HG02884 (cell line): Measurements from ENCODE around the gene FRMD4A.

Experiments
- ATAC-seq: cut with Tn5 transposase; IDR thresholded peaks from one replicate; pipeline ENCODE4 v1.9.1; 2021; ENCODE audit warnings: mild to moderate bottlenecking, moderate library complexity; ENCODE audit not compliant: unreplicated experiment

FRMD4A gene

DNA sequence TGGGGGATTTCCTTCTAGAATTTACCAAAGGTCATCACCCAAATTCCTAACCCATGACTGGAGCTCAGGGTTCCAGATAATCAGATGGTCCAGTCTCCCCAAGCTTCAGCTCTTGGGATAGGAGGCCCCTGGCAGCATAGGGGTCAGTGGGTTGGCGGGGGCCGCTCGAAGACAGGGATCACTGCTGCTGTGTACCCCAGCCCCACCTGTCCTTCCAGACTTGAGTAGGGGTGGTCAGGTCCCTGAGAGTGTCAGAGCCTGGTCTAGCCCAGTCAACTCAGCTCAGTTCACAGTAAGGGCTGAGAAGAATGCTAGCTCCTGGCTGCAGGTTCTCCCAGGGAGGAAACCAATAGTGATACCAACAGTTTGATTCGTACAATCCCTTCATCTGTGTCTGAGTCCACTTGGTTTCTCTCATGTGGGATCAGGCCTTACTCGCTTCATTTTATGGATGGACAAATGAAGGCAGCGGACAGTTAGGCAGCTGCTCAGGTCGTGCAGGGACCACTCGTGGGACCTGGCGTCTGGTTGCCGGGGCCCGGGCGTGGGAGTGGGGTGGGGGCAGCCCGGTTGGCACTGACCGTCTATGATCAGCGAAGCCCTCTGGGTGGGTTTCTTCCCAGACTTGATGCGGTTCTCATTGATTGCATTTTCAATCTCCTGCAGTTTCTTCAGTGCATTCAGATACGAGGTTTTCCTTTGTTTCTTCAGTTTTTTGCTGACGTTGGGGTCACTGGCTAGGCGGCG is 665.0 kb downstream of the FRMD4A start:
- no peak for ATAC-seq

DNA sequence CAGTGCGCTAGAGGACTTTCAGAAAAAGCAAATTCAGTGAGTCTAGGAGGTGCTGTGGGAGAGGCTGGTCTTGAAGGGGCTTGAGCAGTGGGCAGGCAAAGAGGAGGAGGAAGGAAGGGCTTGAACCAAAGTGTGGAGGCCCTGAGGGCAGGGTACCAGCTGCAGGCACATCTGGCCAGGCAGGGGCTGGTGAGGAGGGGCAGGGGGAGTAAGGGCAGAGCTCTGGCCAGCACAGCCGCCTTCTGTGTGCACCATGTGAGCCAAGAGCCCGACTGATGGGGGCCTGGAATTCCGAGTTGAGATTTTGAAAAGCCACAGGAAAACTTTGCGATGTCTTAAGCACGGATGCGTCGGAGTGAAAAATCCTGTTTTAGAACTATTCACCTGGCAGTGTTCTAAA is 669.5 kb downstream of the FRMD4A start:
- no peak for ATAC-seq

DNA sequence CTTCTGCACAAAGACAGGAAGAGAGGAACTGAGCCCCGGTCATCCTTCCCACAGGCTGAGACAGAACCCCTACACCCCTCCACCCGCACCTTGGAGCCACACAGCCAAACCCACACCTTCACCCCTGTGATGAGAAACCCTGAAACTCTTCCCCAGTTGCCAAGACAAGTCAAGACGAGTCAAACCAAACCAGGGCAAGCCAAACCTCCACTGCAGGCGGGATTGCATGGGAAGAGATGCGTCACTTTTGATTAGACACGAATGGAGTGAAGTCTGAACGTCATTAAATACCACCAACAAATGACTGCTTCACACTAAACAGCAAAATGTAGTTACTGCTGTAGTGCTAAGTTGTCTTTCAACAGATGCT is 670.2 kb downstream of the FRMD4A start:
- no peak for ATAC-seq

DNA sequence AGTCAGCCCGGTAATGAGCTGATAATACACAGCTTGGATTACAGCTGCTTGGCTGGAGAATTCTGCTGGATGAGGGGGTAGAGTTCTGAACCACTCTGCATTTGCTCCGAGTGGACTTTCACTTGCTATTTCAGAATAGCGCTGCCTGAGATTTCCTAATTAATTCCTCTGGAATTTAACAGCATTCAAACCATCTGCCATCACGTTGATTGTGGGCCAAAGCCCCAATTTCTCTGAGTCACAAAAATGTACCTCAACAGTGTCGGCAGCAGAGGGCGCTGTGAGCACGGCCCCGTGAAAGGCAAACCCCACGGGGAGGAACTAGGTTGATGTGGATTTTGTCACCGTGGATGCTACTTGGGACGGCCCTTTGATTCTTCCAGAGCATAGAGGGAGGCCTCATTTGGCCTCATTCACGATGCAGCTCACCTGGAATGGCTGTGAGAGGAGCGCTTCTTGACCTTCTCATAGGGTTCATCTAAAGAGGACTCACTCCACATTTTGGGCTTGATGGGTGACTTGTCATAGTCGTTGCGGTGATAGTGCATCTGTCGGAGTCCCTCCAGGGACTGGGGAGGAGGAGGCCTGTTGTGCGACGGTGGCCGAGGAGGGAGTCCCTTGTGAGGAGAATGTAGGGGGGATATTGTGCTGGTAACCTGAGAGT is 670.7 kb downstream of the FRMD4A start:
- ATAC-seq = no peak

DNA sequence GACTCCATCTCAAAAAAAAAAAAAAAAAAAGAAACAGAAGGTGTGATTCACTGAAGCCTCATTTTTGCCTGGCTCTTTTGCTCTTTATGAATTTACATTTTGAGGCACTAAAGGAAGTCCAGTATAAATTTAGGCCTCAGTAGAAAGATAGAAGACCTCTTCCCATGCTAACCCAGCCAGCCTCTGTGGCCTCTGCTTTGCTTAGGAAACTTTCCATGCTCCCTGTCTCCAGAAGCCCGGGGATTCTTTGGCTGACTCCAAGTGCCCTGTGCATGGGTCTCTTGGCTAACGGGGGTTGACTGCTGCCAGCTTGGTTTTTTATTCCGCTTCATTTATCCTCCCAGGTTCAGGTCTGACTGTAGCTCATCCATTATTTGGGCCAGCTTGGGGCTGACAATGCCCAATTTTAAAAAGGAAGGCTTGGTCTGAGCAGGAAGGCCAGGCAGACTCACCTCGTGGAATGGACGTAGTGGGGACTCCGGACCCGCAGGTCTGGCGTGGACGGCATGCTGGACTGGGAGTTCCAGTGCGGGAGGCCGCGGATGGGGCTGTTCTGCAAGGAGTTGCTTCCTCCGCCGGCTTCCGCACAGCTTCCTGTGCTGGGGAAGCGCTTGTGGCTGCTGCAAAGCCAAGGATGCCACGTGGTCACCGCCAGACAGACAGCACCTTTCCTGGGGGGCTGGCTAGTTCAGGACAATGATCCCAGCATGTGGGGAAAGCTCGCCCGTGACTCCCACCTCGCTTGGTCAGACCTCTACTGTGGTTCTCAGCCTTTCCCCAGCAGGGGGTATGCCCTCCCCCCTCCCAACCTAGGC is 671.6 kb downstream of the FRMD4A start:
- ATAC-seq = no peak

DNA sequence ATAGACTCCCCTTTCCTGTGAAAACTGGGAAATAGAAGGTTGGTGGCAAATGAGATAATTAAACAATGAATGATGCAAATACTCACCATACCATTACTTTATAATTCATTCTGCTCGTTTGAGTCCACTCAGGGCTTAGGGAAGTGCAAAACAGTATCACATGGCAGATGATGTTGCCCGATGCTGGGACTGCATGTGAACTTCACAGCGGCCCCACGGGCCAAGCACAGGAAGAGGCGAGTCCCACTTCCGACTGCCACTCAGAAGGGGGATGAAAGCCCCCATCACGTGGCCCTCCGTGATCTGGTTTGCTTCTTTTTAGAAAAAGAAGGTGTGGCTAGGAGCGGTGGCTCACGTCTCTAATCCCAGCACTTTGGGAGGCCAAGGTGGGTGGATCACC is 672.5 kb downstream of the FRMD4A start:
- no peak for ATAC-seq

DNA sequence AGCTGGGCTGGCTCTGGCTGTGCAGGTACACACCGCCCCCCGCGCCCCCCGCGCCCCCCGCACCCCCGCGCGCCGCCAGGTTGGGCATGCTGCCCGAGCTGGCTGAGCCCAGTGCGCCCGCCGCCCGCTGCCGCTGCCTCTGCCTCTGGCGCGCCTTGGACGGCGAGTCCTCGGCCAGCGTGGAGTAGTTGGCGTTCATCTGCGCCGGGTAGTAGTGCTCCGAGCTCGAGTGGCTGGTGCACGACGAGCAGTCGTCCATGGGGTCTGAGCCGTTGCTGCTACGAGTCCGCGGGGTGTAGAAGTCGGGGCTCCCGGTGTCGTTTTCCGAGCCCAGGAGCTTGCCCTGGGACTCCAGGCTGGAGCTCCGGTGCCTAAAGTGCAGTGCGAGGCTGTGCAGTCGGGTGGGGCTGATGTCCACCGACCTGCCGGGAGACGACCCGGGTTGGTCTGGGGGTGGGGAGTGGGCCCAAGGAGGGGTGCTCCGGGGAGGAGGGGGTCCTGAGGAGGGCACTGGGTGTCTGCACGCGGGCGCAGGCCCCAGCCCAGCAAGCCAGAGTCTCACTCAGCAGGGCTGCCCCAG is 673.5 kb downstream of the FRMD4A start:
- ATAC-seq = no peak

DNA sequence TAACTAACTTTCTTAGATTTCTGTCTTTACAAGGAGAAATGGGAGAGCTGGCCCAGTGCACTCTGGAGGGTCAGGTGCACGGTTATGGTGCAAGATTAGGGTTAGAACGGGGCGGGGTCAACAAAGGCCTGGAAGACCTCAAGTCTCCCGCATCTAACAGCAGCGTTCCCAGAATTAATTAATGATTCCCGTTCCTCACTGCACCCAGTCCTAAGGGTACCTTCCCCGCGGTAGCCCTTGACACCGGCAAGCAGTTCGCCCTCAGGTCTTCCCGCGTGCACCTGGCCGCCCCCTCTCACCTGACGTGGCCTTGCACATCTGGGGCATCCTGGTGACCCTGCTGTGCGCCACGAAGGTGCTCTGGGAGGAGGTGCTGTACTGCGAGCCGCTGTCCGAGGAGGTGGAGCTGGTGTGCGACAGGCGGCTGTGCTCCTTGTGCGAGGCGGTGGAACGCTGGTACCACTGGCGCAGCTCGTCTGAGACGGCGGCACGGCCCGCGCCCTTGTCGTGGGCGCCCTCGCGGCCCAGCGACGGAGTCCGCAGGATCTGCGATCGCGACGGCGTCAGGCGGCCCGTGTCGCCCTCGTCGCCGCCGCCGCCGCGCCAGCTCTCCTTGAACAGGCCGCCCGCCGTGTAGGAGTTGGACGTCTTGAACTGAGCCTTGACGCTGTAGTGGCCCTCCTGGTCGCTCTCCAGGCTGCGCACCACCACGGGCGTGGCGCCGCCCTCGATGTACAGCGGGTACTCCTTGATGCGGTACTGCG is 674.2 kb downstream of the FRMD4A start:
- no peak for ATAC-seq

DNA sequence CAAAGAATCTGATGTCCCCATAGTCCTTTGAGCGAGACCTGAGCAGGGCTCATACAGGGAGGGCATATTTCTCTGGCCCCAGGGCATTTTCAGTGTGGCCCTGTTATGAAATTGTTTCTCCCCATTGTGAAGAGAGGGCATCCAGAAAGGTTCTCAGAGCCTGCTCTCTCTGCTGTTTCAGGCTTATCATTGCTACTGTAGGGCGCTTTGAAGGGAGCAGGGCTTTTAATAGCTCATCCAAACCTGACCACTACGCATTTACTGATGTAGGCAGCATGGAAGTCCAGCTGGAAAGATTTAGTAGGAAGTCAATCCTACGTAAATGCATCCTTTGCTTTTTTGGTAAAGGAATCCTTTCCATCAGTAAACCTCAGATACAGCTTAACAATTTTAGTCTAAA is 675.9 kb downstream of the FRMD4A start:
- ATAC-seq = no peak

DNA sequence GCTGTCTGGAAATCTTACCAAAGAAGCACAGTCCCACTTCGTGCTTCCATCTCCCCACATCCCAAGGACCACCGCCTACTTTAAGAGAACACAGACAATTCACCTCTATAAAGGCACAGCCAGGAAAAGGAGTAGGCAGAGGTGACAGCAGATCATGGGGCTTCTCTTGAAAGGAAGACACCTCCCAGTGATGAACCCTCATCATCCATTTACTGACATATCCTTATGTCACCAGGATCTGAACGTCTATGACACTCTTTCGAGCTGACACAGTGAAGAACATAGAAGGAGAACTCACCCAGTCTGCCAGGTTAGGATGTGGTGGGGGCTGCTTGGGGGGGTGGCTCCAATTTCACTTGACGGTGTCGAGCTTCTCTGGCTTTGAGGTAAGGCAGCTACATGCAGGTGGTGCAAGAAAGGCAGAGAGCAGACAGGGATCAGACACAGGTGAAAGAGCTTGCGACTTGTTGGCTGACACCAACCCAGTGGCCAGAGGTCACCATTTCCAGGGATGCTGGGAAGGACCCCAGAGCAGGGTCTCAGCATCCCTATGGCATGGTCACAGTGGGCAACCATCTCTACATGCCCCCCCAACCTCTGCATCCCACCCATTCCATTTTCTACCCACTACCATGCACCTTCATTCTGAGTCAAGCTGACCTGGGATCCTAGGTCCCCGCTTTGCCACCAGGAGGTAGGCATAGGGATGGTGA is 676.5 kb downstream of the FRMD4A start:
- no peak for ATAC-seq

DNA sequence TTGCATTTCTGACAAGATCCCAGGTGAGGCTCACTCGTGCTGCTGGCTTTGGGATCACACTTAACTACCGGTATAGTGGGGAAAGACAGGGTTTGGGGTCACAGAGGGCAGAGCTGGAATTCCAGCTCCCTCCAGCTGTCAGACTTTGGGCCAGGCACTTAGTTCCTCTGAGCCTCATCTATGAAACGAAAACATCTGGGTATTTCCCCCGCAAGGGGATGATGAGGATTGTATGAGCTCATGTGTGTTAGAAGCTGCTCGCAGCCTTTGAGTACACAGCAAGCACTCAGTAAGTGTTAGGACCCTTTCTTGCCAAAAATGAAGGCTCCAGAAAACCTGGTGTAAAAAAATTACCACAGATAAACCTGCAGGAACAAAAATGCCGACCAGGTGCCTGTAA is 677.9 kb downstream of the FRMD4A start:
- ATAC-seq = no peak

DNA sequence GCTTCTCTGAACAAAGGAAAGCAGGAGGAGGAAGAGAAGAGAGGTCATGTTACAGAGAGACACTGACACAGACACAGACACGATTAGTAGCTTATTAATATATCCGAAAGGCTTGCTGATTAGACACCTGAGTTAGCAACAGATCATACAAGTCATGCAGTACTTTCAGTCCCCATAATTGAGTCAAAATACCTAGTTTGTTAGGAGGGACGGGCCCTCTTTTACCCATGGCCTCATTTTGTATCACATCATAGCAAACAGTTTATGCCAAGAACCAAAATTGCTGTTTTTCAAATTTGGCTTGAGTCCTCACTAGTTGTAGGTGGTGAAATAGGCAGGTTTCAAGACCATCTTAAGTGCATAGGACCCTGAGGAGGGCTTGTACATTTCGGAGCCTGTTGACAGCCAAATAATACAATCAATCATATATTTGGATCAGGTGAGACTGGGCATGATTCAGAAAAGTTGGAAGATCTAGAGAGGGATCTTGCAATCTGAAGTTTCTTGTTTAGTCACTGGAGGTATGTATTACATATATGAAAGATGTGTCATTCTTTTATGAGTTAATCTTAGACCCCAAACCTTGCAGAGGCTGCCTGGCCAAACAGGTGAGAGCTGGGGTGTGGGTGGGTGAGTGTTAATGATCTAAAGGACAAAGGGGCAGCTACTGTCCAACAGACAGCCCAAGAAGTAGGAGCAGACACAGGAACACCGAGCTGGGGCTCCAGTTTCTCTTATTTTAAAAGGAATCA is 678.6 kb downstream of the FRMD4A start:
- ATAC-seq = no peak

DNA sequence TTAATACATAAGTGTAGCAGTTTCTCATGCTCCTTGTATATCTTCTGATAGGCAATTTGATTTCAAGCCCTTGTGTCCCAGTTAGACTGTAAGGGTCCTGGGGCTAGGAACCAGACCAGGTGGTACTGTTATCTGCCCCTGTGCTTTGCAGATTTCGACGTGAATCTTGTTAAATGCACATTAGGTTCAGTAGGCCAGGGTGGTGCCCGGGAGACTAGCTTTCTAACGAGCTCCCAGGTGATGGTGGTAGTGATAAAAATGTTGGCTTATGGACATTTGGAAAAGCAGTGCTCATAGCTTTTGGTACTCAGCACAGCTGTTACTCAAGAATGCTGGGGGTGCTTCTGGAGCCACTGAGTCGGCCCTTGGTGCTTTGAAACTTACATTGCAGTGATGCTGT is 679.8 kb downstream of the FRMD4A start:
- ATAC-seq = no peak

DNA sequence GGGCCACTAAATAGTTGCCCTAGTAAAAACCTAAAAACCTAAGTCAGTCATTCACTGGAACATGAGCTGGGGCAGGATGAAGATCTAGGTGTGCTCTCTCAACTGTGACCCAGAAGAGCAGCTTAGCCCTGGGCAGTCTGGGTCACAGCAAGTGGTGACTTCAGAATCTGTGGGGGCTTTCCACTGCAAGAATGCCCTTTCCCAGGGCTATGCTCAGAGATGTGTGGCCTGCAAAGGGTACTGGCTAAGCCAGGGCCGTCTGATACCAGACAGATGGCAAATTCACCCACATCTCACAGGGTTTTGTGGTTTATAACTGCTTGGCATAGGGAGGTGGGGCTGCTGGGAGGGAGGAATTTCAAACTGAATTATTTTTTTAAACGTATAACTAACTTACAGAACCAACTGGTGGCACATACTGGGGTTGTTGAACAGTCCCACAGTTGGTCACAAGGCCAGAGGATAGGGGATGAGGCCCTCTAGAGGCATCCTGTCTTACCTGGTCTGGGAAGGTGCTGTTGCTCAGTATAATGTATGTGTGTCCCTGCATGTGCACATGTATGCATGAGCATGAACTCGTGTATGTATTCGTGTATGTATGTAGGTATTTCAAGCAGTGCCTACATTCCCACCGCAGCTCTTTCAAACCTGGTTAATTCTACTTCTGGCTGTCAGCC is 680.7 kb downstream of the FRMD4A start:
- no peak for ATAC-seq

DNA sequence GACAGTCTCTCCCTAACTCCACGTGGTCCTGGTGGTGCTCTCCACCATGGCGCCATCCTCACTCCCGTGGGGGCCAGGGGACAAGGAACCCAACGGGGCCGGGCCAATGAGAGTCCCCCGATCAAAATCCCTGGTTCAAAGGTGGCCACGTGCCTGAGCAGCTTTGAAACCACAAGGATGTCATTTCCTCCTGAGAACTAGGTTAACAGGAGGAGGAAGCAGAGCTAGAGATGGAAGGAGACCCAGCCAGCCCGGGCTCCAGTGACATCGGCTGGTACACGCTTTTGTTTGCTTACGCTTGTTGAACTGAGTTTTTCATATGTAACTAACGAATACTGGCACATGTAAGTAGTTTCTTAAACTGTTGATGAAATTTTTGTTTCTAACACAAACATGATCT is 682.3 kb downstream of the FRMD4A start:
- no peak for ATAC-seq

DNA sequence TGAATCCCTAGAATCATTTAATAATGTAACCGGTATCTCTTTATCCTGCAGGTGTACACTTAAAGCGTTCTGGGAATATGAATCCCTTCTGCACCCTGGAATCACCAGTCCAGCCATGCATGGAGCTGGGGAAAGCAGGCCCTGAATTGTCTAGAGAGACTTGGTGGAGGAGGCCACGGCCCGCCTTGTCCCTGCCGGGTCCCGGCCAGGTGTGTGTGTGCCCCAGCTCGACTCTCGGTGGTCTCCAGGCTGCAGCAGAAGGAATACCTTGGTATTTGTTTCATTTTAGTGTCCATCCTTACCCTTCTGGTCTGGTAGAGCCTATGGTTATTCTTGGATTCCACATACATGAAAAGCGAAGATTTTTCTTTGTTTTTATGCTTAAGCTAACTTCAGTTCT is 685.9 kb downstream of the FRMD4A start:
- ATAC-seq = no peak

DNA sequence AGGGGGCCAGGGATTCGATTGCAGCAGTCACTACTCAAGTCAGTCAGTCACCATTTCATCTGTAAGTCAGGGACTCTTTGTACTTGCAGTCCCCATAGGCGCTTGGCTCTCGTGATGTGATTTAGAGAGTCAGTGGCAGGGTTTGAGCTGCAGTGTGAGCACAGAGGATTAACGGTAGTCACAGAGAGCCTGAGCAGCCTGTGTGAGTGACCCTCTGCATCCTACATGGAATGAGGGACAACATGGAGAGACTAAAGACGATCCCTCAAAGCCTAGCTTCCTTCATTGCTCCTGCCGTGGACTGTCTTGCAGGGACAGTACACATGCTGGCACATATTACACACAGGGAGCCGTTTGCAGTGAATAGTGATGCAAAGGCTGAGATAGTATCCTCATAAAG is 687.7 kb downstream of the FRMD4A start:
- ATAC-seq = no peak

DNA sequence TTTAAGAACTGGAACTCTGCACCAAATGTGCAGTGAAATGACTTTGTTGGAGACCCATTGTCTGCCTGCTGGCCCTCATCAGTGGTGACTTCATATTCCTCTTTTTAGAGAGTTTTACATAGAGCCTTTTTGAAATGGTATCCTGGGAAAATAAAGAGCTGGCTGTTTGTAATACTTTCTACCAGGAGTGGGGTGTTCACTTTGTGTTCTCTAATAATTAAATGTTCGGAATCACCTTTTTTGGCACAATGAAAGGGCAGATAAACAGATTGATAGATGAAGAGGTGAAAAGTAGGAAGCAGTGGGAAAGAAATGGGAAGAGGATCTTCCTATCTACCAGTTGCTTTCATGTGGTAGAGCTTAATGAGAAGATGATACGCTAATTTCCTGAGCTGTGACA is 688.4 kb downstream of the FRMD4A start:
- no peak for ATAC-seq

DNA sequence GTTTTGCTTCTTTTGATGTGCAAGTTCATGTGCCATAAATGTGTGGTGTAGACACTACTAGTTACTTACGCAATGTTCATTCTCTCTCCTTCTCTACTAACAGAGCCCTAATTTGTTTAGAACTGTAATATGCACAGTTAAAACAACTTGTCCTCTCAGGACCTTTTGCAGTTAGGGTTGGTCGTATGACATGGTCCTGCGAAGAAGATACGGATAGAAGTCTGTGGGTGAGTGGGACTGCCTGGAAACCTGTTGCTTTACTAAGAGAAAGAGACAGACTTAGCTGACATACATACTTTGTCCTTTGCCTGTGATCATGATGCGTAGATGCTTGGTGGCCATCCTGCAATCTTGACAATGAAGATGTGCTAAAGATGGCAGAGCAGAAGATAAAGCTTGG is 692.8 kb downstream of the FRMD4A start:
- ATAC-seq = no peak
